ENCODE measurements around the gene PDCD10.

DNA sequence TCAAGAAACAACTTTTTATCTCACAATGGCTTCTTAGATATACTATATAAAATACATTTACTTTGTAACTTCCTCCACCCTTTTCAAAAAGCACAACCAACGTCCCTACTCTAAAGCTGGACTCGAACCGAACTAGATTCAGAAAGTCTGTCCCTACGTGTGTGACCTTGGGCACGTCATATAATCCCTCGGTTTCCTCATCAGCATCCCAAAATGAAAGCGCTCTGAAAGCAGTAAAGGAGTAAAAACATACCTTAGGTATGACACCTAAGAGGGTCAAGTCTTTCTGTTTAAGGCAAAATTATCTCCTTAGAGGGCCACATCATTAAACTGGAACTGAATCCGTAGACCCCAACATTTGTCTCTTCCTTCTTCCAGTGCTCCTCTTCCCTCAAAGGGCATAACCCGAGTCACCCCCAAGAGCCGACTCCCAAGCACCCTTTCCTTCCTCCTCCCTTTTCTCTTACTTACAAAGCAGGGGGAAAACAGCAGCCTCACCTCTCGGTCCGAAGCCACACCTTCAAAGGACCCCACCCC lies 663 bp downstream of the PDCD10 start:
- no peak for TF ChIP-seq POLR2A (IDR thresholded peaks at IDR 0.05)
- TF ChIP-seq, protein P1, sequence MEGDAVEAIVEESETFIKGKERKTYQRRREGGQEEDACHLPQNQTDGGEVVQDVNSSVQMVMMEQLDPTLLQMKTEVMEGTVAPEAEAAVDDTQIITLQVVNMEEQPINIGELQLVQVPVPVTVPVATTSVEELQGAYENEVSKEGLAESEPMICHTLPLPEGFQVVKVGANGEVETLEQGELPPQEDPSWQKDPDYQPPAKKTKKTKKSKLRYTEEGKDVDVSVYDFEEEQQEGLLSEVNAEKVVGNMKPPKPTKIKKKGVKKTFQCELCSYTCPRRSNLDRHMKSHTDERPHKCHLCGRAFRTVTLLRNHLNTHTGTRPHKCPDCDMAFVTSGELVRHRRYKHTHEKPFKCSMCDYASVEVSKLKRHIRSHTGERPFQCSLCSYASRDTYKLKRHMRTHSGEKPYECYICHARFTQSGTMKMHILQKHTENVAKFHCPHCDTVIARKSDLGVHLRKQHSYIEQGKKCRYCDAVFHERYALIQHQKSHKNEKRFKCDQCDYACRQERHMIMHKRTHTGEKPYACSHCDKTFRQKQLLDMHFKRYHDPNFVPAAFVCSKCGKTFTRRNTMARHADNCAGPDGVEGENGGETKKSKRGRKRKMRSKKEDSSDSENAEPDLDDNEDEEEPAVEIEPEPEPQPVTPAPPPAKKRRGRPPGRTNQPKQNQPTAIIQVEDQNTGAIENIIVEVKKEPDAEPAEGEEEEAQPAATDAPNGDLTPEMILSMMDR (IDR thresholded peaks at IDR 0.05) = no peak

Measured in Peyer's patch (tissue), 4 donors.